Astrocyte (in vitro differentiated cells and primary cell): ENCODE measurements around the gene OTUD5. TPM values are rescaled to one million over a fixed set of nuclear protein-coding genes. Genes with fewer than 3 reads are reported as not detected.

ENCODE experiments used
- DNase-seq: peaks from one replicate; pipeline ENCODE4 v3.0.0-alpha.2; 2010; ENCODE audit warnings: low read depth
- FAIRE-seq: peaks from 2 replicates; lab custom pipeline; 2011; peaks lifted over from hg19 to GRCh38; lab: Jason Lieb, UNC
- H2AFZ ChIP-seq: 2 replicates; pipeline ENCODE4 v1.6.0; 2012; ENCODE audit warnings: low read depth, low read length, inconsistent platforms
- H3K27ac ChIP-seq: 2 replicates; pipeline ENCODE4 v1.5.1; 2011; ENCODE audit warnings: low read depth, low read length, inconsistent platforms
- H3K27me3 ChIP-seq: 2 replicates; pipeline ENCODE4 v1.6.0; 2011; ENCODE audit warnings: low read length, inconsistent platforms; ENCODE audit not compliant: insufficient read depth
- H3K36me3 ChIP-seq: 2 replicates; pipeline ENCODE4 v1.5.1; 2011; ENCODE audit warnings: low read length, inconsistent platforms; ENCODE audit not compliant: insufficient read depth
- H3K4me1 ChIP-seq: 2 replicates; pipeline ENCODE4 v1.5.1; 2011; ENCODE audit warnings: low read length, inconsistent platforms; ENCODE audit not compliant: insufficient read depth
- H3K4me2 ChIP-seq: 2 replicates; pipeline ENCODE4 v1.6.0; 2012; ENCODE audit warnings: low read length, inconsistent platforms
- H3K4me3 ChIP-seq: 2 replicates; pipeline ENCODE4 v1.5.1; 2011; ENCODE audit warnings: low read depth, mild to moderate bottlenecking, low read length, inconsistent platforms; ENCODE audit not compliant: insufficient read depth
- H3K79me2 ChIP-seq: 2 replicates; pipeline ENCODE4 v1.6.0; 2012; ENCODE audit warnings: mild to moderate bottlenecking, low read length, inconsistent platforms; ENCODE audit not compliant: insufficient read depth
- H3K9ac ChIP-seq: 2 replicates; pipeline ENCODE4 v1.6.0; 2012; ENCODE audit warnings: mild to moderate bottlenecking, low read length, inconsistent platforms
- H3K9me3 ChIP-seq: 2 replicates; pipeline ENCODE4 v1.5.1; 2012; ENCODE audit warnings: low read depth, mild to moderate bottlenecking, low read length, inconsistent platforms; ENCODE audit not compliant: insufficient read depth
- H4K20me1 ChIP-seq: 2 replicates; pipeline ENCODE4 v1.6.0; 2012; ENCODE audit warnings: low read length, inconsistent platforms; ENCODE audit not compliant: insufficient read depth
- H3K27ac Mint-ChIP-seq: one replicate; pipeline ENCODE4 v1.8.0; 2021; ENCODE audit warnings: mild to moderate bottlenecking, mixed read lengths; ENCODE audit not compliant: unreplicated experiment
- H3K27me3 Mint-ChIP-seq: one replicate; pipeline ENCODE4 v1.8.0; 2021; ENCODE audit warnings: low read depth, mixed read lengths; ENCODE audit not compliant: unreplicated experiment
- H3K36me3 Mint-ChIP-seq: one replicate; pipeline ENCODE4 v1.8.0; 2021; ENCODE audit warnings: low read depth, mixed read lengths; ENCODE audit not compliant: unreplicated experiment
- H3K4me1 Mint-ChIP-seq: one replicate; pipeline ENCODE4 v1.8.0; 2021; ENCODE audit warnings: low read depth, mixed read lengths; ENCODE audit not compliant: unreplicated experiment
- H3K4me3 Mint-ChIP-seq: one replicate; pipeline ENCODE4 v1.8.0; 2021; ENCODE audit warnings: mild to moderate bottlenecking, moderate library complexity, mixed read lengths; ENCODE audit not compliant: unreplicated experiment
- H3K9me3 Mint-ChIP-seq: one replicate; pipeline ENCODE4 v1.8.0; 2021; ENCODE audit warnings: mild to moderate bottlenecking, mixed read lengths; ENCODE audit not compliant: unreplicated experiment
- CTCF ChIP-seq: IDR thresholded peaks from 2 replicates; pipeline ENCODE4 v1.5.1; 2011; ENCODE audit warnings: low read depth, mild to moderate bottlenecking, inconsistent platforms, low read length, moderate library complexity; ENCODE audit not compliant: insufficient read depth
- EZH2 ChIP-seq: IDR thresholded peaks from 2 replicates; pipeline ENCODE4 v1.6.1; 2012; ENCODE audit warnings: mild to moderate bottlenecking, low read length, inconsistent platforms; ENCODE audit not compliant: insufficient read depth
- total RNA-seq: library from RNA; stranded (reverse); gene quantifications from 2 replicates; pipeline ENCODE4 v1.2.1, GENCODE V29; 2021

Gene OTUD5
- total RNA-seq, 1 donor from 2014 or later: 56.1 TPM

GRCh38 chrX:48956728-48957414, 536 bp downstream of the OTUD5 start:
- H3K27ac ChIP-seq: peak overlapping the region; percentile 100
- H3K27me3 ChIP-seq: no peaks in the 10 kb centered on the region
- H3K79me2 ChIP-seq: peaks cover 53% of the 10 kb centered on the region
- H3K9me3 ChIP-seq: no peaks in the 10 kb centered on the region
- Mint-ChIP-seq H3K4me3 (peak overlapping the region; percentile 90), H3K9me3 (no peaks in the 10 kb centered on the region), H3K27me3 (no peaks in the 10 kb centered on the region), H3K4me1 (peaks cover 12% of the 10 kb centered on the region), H3K36me3 (peaks cover 2% of the 10 kb centered on the region), H3K27ac (peak overlapping the region; percentile 87)
- peak overlapping the region; percentile 89 for H3K4me2 ChIP-seq
- FAIRE-seq: no peak
- H3K4me3 ChIP-seq: peak overlapping the region; percentile 83
- no peak for DNase-seq
- H4K20me1 ChIP-seq: peaks cover 44% of the 10 kb centered on the region
- peak overlapping the region; percentile 99 for H3K9ac ChIP-seq
- H3K36me3 ChIP-seq: peaks cover 5% of the 10 kb centered on the region
- H3K4me1 ChIP-seq: peaks cover 11% of the 10 kb centered on the region
- TF ChIP-seq CTCF (no peak), EZH2 (no peak)
- no peak overlapping the region for H2AFZ ChIP-seq

GRCh38 chrX:48948589-48948988, 8.8 kb downstream of the OTUD5 start:
- Histone ChIP-seq H3K27ac (no peak overlapping the region), H4K20me1 (peaks cover 54% of the 10 kb centered on the region), H3K9ac (no peak overlapping the region), H2AFZ (no peak overlapping the region), H3K4me2 (no peak overlapping the region), H3K9me3 (no peaks in the 10 kb centered on the region), H3K4me3 (no peak overlapping the region), H3K4me1 (no peaks in the 10 kb centered on the region), H3K27me3 (no peaks in the 10 kb centered on the region), H3K79me2 (peaks cover 71% of the 10 kb centered on the region), H3K36me3 (no peaks in the 10 kb centered on the region)
- Mint-ChIP-seq H3K36me3 (peaks cover 4% of the 10 kb centered on the region), H3K9me3 (no peaks in the 10 kb centered on the region), H3K4me1 (peaks cover 6% of the 10 kb centered on the region), H3K4me3 (no peak overlapping the region), H3K27ac (no peak overlapping the region), H3K27me3 (no peaks in the 10 kb centered on the region)
- FAIRE-seq (no peak), DNase-seq (no peak)
- TF ChIP-seq CTCF (no peak), EZH2 (no peak)
